ENCODE results near the gene DOK1. TPM values are rescaled to one million over a fixed set of nuclear protein-coding genes. Genes with fewer than 3 reads are reported as not detected.
A peak's percentile ranks its signal among the peaks of the same experiment; 100 is the strongest.

Gene DOK1
- total RNA-seq, 6 experiments from 2014 or later = 17.3 to 38.4 (median 31.5) TPM

- Mint-ChIP-seq H3K27ac (no peak overlapping the region), H3K4me3 (no peak overlapping the region), H3K9me3 (no peaks in the 10 kb centered on the region), H3K4me1 (ENCODE audit: low read depth) (peaks cover 11% of the 10 kb centered on the region), H3K27me3 (ENCODE audit: insufficient read depth) (peaks cover 11% of the 10 kb centered on the region), H3K36me3 (ENCODE audit: low read depth) (no peaks in the 10 kb centered on the region)
- DNase-seq = no peak
- TF ChIP-seq CTCF (IDR thresholded peaks at IDR 0.05) = no peak
These were observed 42.1 kb downstream of the DOK1 start for GRCh38 chr2:74596584-74596983.

DNA sequence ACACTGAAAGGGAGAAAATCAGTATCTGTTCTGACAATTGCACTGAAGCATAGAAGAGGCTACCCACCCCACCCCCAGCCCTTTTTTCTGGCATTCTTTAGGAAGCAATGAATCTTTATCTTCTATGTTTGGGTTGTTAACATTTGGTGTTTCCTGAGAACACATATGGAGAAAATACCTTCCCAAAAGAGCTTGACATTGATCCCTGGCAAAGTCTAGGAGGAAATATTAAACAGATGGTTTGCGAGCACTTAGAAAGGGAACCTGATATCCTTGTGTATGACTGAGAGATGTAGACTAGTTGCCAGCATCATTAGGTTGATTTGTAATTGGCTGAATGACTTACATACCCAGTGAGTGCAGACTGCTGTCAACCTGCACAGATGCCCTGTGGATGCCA, 42.9 kb downstream of the DOK1 start:
- TF ChIP-seq CTCF (IDR thresholded peaks at IDR 0.05) = no peak
- DNase-seq = no peak

DNA sequence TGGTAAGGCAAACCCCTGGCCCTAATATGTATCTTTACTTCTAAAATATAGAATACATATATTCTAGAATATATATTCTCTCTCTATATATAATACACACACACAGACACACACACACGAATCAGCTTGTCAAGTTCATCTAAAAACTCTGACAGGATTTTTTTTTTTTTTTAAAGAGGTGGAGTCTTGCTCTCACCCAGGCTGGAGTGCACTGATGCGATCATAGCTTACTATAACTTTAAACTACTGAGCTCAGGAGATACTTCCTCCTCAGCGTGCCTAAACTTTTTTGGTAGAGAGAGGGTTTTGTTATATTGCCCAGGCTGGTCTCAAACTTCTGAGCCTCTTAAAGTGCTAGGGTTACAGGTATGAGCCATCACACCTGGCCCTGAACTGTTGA, 45.2 kb downstream of the DOK1 start:
- peaks cover 18% of the 10 kb centered on the region; the same call in 1 of the 2 replicates for H3K27me3 Mint-ChIP-seq (ENCODE audit: insufficient read depth)
- no peak overlapping the region for H3K4me3 Mint-ChIP-seq
- no peak overlapping the region for H3K27ac Mint-ChIP-seq
- no peaks in the 10 kb centered on the region for H3K36me3 Mint-ChIP-seq (ENCODE audit: low read depth)
- no peak for DNase-seq
- no peak for TF ChIP-seq CTCF (IDR thresholded peaks at IDR 0.05)
- H3K9me3 Mint-ChIP-seq = no peaks in the 10 kb centered on the region
- H3K4me1 Mint-ChIP-seq (ENCODE audit: low read depth) = peaks cover 14% of the 10 kb centered on the region

More for the DNA sequence above, 42.9 kb downstream of the DOK1 start:
- Mint-ChIP-seq H3K4me3 (no peak overlapping the region), H3K9me3 (no peaks in the 10 kb centered on the region), H3K36me3 (ENCODE audit: low read depth) (no peaks in the 10 kb centered on the region), H3K4me1 (ENCODE audit: low read depth) (peaks cover 14% of the 10 kb centered on the region), H3K27me3 (ENCODE audit: insufficient read depth) (peaks cover 11% of the 10 kb centered on the region), H3K27ac (no peak overlapping the region)

DNA sequence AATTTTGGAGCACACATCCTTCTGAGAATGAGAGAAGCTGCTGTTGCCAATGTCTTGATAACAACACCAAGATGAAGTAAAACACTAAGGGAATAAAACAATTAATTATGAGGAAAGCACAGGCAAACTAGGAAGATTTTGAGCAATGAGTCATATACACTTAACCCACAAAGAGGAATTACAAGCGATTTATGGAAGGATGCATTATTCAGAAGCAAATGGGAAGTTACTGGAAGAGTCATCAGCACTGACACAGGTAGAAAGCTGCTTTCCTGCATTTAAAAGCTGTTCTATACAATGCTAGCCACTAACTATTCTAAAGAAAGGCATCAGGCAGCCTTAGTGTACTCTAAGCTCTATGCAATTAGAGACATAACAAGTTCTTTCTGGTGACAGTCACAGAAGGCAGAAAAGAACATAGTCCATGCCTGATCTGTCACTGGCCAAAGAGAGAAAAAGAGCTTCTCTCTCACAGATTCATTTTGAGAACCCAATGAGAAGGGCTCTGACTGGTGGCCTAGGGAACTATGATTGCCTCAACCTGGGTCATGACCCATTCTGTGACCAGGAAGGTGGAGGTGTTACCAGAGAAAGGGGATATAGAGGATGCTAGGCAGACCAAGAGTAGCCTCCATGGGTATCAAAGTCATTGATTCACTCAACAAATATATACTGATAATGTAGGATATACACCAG, 48.2 kb downstream of the DOK1 start:
- Mint-ChIP-seq H3K27me3 (ENCODE audit: insufficient read depth) (peaks cover 18% of the 10 kb centered on the region), H3K36me3 (ENCODE audit: low read depth) (no peaks in the 10 kb centered on the region), H3K9me3 (no peaks in the 10 kb centered on the region), H3K4me1 (ENCODE audit: low read depth) (peaks cover 14% of the 10 kb centered on the region), H3K4me3 (no peak overlapping the region), H3K27ac (no peak overlapping the region)
- DNase-seq = peak; percentile 70
- no peak for TF ChIP-seq CTCF (IDR thresholded peaks at IDR 0.05)

- TF ChIP-seq CTCF (IDR thresholded peaks at IDR 0.05) = no peak
- H3K4me3 Mint-ChIP-seq = no peak overlapping the region
- no peak for DNase-seq
- H3K36me3 Mint-ChIP-seq (ENCODE audit: low read depth) = no peaks in the 10 kb centered on the region
- no peaks in the 10 kb centered on the region for H3K9me3 Mint-ChIP-seq
- H3K27me3 Mint-ChIP-seq (ENCODE audit: insufficient read depth) = peaks cover 18% of the 10 kb centered on the region
- H3K27ac Mint-ChIP-seq = no peak overlapping the region
- peaks cover 14% of the 10 kb centered on the region for H3K4me1 Mint-ChIP-seq (ENCODE audit: low read depth)
These were observed 48.9 kb downstream of the DOK1 start for GRCh38 chr2:74603282-74604000.

All from HFFc6 (cell line).